Myocyte (in vitro differentiated cells): ENCODE measurements around the gene RAB3C. TPM values are rescaled to one million over a fixed set of nuclear protein-coding genes. Genes with fewer than 3 reads are reported as not detected.

Experiments used
- DNase-seq: peaks from one replicate; pipeline ENCODE4 v3.0.0-alpha.2; 2012; ENCODE audit warnings: low read depth
- total RNA-seq: library from RNA; depleted of rRNA; stranded (reverse); fragments of >200 nt; gene quantifications from 2 replicates; pipeline ENCODE4 v1.2.3, GENCODE V29; 2014

Gene RAB3C
- total RNA-seq, 1 donor from 2014 or later = not detected

DNA sequence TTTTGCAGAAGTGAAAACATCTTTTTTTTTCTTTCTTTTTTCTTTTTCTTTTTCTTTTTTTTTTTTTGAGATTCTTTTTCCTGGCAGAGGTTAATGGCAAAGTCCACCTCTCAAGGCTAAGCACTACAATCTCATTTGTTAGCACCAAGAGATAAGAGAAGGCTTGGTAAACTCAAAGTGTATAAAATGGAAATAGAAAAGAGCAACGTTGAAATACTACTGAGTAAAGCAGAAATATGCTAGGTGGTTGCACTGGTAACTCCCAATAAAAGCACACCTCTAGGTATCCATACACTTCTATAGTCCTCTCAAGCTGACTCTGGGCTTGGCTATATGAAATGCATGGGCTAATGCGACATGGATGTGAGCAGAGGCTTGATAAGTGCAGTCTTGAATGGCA, 188.9 kb downstream of the RAB3C start:
- DNase-seq = no peak

GRCh38 chr5:58773744-58774441, 191.0 kb downstream of the RAB3C start:
- DNase-seq = peak; percentile 11

GRCh38 chr5:58774937-58775336, 192.1 kb downstream of the RAB3C start:
- no peak for DNase-seq

- no peak for DNase-seq
Observed at GRCh38 chr5:58775701-58776262, 192.9 kb downstream of the RAB3C start.

DNA sequence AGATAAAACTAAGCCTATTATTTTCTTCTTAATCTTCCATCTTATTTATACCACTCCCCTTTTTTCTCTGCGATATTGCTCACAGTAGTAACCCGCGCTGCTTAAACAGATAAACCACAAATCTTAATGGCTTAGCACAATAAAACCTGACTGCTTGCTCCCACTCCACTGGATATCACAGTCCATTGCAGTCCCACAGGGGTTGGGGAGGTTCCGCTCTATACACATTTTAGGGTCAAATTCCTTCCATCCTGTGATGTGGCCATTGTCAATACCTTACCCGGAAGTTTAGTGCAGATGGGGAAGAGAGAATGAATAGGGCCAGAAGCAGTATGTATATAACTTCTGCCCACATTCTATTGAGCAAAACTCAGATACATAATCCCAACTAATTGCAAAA, 193.7 kb downstream of the RAB3C start:
- DNase-seq = no peak

DNA sequence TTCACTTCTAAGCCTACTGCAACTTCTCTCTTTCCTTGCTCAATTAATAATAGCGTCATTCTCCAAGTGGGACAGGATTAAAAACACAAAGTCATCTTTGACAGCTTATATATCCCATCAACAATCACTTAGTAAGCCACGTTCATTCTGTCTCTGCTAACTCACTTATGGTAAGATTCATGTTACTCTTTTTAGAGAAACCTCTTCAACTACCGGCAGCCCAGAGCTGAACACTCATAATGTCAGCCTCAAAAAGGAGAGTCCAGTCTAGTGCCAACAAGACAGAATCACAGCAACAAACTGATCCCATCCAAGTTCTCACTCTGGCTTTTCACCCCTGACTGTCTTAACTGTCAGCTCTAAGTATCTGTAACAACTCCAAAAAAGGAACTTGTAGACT, 196.0 kb downstream of the RAB3C start:
- no peak for DNase-seq

DNA sequence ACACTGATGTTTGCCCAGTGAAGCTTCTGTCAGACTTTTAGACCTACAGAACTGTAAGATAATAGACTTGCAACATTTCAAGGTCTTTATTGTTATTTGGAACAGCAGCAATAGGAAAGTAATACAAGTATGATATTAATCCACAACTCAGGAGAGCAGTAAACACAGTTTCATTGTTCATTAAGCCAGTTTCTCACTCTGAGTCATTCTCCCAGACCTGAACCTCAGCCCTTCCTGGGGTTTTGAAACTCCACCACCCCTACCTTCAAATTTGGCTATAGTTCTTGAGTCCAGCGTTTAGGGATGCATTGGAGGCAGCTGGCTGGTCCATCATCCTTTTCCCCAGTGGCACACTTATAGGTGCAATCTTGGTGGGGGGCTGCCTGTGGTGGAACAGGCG, 203.2 kb downstream of the RAB3C start:
- DNase-seq = no peak

GRCh38 chr5:58786711-58787303, 203.9 kb downstream of the RAB3C start:
- no peak for DNase-seq

GRCh38 chr5:58787987-58788386, 205.1 kb downstream of the RAB3C start:
- DNase-seq = no peak

DNA sequence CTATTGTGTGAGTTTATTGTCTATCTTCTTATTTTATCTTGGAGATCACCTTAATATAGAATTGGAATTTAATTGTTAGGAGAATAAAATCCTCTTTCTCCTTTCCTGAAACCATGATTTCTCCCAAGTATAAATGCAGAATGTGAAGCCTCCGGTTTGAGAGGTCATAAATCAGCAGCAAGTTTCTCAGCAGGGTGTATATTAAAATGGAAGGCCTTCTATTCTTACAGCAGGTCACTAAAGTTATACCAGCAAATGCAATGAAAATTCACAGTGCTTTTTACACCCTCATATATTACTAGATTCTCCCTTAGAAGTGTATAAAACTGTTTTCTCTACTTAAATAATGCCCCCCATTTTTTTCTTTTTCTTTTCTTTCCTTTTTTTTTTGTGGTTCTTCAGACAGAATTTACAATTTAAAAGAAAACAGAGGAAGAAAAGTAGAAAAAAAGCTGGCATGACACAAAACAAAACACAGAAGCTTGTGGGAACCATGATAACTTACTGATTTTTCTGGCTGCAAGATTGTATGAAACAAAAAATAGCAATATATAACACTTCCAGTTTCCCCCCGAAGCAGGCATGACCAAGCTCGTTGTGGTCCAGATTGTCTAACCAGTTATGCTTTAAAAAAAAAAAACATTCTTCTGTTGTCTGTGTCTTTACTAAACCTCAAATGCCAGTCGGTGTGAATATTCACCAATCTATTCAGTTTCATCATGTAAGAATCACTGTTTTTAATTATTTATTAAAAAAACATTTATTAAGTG, 211.2 kb downstream of the RAB3C start:
- no peak for DNase-seq

- peak; percentile 19 for DNase-seq
Observed at GRCh38 chr5:58794875-58795274, 212.0 kb downstream of the RAB3C start.

- DNase-seq = no peak
Observed at GRCh38 chr5:58795327-58795726, 212.5 kb downstream of the RAB3C start.

GRCh38 chr5:58797021-58797420, 214.1 kb downstream of the RAB3C start:
- no peak for DNase-seq

DNA sequence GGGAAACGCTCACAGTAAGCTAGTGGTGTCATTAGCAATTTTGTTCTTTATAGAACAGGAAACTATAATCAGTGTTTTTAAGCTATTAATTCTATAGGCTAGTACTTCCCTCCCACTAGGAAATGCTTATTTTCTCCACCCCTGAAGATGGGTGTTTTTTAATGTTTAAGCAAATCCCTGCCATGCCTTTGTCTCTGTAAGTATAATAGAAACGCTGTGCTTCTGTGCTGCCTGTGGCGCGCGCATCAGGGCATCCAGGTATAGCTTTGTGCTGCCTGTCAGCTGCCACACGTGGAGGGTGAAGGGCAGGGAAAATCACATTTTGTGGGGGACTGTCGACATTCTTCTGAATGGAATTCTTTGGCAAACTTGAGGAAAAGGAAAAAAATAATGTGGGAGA, 217.5 kb downstream of the RAB3C start:
- no peak for DNase-seq

DNA sequence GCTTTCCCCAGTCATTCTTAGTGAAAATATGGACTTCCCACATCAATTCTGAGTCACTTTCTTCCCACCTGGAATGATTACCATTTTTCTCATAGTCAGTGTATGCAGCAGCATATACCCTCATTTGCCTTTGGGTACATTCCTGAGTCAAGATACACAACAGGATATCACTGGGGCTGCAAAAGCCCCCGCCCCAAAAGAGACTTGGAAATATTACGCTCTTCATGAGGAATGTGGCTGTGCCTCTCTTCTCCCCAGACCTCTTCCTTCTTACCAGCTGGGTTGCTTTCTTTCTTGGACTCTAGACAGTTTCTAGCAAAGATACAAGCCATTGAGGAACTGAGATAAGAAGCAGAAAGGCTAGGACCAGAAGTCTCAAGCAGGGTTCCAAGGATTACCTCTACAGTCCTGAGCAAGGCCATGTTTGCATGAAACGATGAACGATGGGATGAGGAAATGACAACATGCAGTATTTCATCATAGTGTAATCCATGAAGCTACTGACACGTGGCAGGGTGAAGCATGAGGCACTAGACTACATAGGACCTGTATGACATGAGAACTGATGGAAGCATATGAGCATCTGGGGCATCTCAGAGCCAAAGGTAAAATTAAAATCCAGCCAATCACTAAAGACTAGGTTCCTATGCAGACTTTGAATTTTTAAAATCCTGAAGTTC, 218.1 kb downstream of the RAB3C start:
- no peak for DNase-seq

DNA sequence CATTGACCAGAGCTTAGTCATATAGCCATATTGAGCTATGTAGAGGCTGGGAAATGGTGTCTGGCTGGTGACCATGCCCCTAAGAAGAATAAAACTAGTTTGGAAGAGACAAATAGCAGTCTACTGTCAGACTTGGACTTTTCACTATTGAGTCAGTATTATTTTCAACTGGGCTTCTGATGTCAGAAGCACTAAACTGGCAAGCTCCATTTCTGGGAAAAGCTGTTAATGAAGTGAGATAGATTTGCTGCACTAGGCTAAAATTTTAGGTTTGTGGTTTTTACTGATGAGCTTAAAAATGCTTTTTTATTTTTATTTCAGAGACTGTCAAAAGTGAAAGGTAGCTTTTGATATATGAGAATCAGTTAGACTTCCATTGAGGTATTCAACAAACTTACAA, 220.2 kb downstream of the RAB3C start:
- no peak for DNase-seq

DNA sequence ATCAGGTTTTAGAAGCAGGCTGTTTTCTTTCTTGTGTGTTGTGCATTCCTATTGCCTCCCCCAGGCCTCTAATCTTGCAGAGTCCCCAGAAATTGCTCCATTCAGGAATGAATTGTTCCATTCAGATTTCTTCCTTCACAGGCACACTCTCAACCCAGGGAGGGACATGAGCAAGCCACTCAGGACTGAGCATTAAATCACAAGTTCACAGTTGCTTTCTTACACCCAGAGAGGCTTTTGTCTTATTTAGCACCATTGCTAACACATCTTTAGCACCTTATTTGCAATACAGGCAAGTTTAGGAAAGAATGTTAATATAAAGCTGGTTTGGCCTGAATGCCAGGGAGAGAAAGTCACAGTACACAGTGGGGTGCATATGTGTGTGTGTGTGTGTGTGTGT, 221.4 kb downstream of the RAB3C start:
- DNase-seq = no peak

DNA sequence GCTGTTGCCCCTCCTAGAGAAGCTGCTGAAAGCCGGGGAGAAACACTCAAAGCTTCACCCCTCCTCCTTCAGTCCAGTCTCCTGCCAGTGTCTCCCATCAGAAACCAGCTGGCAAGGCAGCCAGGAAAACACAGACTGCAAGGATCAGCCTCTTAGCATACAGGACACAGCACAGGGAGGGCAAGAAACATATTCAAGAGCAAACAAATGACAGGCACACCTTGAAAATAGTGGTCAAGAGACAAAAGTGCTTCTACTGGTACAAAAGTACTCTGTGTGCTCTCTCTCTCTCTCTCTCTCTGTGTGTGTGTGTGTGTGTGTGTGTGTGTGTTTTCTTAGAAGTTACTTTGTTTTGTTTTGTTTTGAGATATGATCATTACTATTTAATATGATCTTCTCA, 227.2 kb downstream of the RAB3C start:
- DNase-seq = no peak

GRCh38 chr5:58813855-58814254, 231.0 kb downstream of the RAB3C start:
- DNase-seq = no peak

DNA sequence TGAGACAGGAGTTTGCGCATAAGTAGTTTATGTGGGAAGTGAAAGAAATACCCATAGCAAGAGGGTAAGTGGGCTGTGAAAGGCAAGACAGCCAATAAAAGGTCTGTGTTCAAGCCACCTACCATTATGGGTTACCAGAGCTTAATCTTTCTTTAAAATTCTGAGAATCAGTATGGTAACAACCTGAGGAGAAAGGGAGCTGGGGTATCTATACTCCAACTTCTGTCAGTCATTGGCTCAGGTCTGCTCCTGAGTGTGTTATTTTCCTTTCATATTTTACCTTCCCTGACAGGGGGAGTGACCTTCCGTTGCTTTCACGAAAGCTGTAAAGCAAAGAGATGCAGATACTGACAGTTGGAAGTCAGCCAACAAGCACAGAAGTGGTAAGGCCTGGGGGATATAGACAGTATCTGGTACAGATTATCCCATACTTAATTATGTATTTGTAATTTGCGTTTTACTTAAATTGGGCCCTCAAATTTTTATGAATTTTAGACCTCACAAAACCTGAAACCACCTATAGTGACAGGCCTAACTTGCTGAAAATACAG, 233.4 kb downstream of the RAB3C start:
- no peak for DNase-seq

GRCh38 chr5:58818465-58818864, 235.6 kb downstream of the RAB3C start:
- no peak for DNase-seq
